HG02623 (cell line): Measurements from ENCODE around the gene HSPA2.
"Not testable (repeated sequence)": the region's sequence is repeated elsewhere in the genome, so short reads cannot be mapped to it uniquely, and the experiment has no call there.

Source experiments
- ATAC-seq: cut with Tn5 transposase; IDR thresholded peaks from one replicate; pipeline ENCODE4 v1.9.1; 2021; ENCODE audit warnings: moderate library complexity; ENCODE audit not compliant: unreplicated experiment

The HSPA2 gene

GRCh38 chr14:64558216-64558615, 17.7 kb downstream of the HSPA2 start:
- ATAC-seq, result not testable (repeated sequence)

GRCh38 chr14:64561631-64562030, 21.1 kb downstream of the HSPA2 start:
- no peak for ATAC-seq

GRCh38 chr14:64562436-64562835, 21.9 kb downstream of the HSPA2 start:
- no peak for ATAC-seq

GRCh38 chr14:64563696-64564095, 23.2 kb downstream of the HSPA2 start:
- ATAC-seq, result no peak

- ATAC-seq, result no peak
These were observed 26.1 kb downstream of the HSPA2 start for GRCh38 chr14:64566651-64567122.

- ATAC-seq, result no peak
These were observed 28.6 kb downstream of the HSPA2 start for GRCh38 chr14:64569138-64569631.

- not testable (repeated sequence) for ATAC-seq
These were observed 29.1 kb downstream of the HSPA2 start for GRCh38 chr14:64569646-64570045.

GRCh38 chr14:64572386-64573104, 32.0 kb downstream of the HSPA2 start:
- no peak for ATAC-seq

GRCh38 chr14:64573109-64573508, 32.6 kb downstream of the HSPA2 start:
- ATAC-seq, result no peak

- no peak for ATAC-seq
These were observed 34.0 kb downstream of the HSPA2 start for GRCh38 chr14:64574371-64575107.

- ATAC-seq, result no peak
These were observed 36.7 kb downstream of the HSPA2 start for GRCh38 chr14:64577211-64577610.

GRCh38 chr14:64580467-64580866, 39.9 kb downstream of the HSPA2 start:
- ATAC-seq, result no peak

GRCh38 chr14:64581363-64581762, 40.8 kb downstream of the HSPA2 start:
- ATAC-seq, result no peak

- ATAC-seq, result no peak
These were observed 41.3 kb downstream of the HSPA2 start for GRCh38 chr14:64581817-64582216.

- no peak for ATAC-seq
These were observed 43.6 kb downstream of the HSPA2 start for GRCh38 chr14:64584190-64584589.

GRCh38 chr14:64591809-64592208, 51.3 kb downstream of the HSPA2 start:
- ATAC-seq, result no peak
